Trophoblast cell (in vitro differentiated cells and primary cell): Measurements from ENCODE around the gene TRIM40.

ENCODE experiments used
- DNase-seq, 2 donors: peaks; one replicate each; pipeline ENCODE4 v3.0.0-alpha.2; 2016
- H2AFZ ChIP-seq: 2 replicates; pipeline ENCODE4 v1.6.1; 2013; ENCODE audit warnings: low read length, moderate library complexity, mild to moderate bottlenecking; ENCODE audit not compliant: insufficient read depth, poor library complexity
- H2AK5ac ChIP-seq: 2 replicates; pipeline ENCODE4 v1.6.1; 2013; ENCODE audit warnings: mild to moderate bottlenecking, low read length
- H2BK120ac ChIP-seq: 2 replicates; pipeline ENCODE4 v1.6.1; 2013; ENCODE audit warnings: low read length, mild to moderate bottlenecking, moderate library complexity; ENCODE audit not compliant: insufficient read depth, poor library complexity
- H2BK12ac ChIP-seq: 2 replicates; pipeline ENCODE4 v1.6.1; 2013; ENCODE audit warnings: mild to moderate bottlenecking, low read length, moderate library complexity
- H2BK5ac ChIP-seq: 2 replicates; pipeline ENCODE4 v1.6.1; 2013; ENCODE audit warnings: low read length, low read depth, moderate library complexity, mild to moderate bottlenecking; ENCODE audit not compliant: poor library complexity
- H3K14ac ChIP-seq: 2 replicates; pipeline ENCODE4 v1.6.1; 2013; ENCODE audit warnings: mild to moderate bottlenecking, low read length
- H3K18ac ChIP-seq: 2 replicates; pipeline ENCODE4 v1.6.1; 2013; ENCODE audit warnings: mild to moderate bottlenecking, low read length
- H3K23ac ChIP-seq: 2 replicates; pipeline ENCODE4 v1.6.1; 2013; ENCODE audit warnings: low read length
- H3K27ac ChIP-seq: 2 replicates; pipeline ENCODE4 v1.5.1; 2013; ENCODE audit warnings: low read depth, mild to moderate bottlenecking, inconsistent platforms, low read length, moderate library complexity
- H3K27me3 ChIP-seq: 2 replicates; pipeline ENCODE4 v1.6.1; 2013; ENCODE audit warnings: inconsistent platforms, mild to moderate bottlenecking, low read length, moderate library complexity; ENCODE audit not compliant: insufficient read depth
- H3K36me3 ChIP-seq, 2 experiments: 1 replicate in 1 of 2; 2 replicates in 1 of 2; pipeline ENCODE4 v1.6.1; 2013; ENCODE audit warnings: low read length in 2 of 2, mild to moderate bottlenecking in 2 of 2, moderate library complexity in 1 of 2; ENCODE audit not compliant: insufficient read depth in 2 of 2, control insufficient read depth in 1 of 2
- H3K4ac ChIP-seq: 2 replicates; pipeline ENCODE4 v1.6.1; 2013; ENCODE audit warnings: low read depth, mild to moderate bottlenecking, low read length, moderate library complexity
- H3K4me1 ChIP-seq, 2 experiments: 1 replicate in 1 of 2; 2 replicates in 1 of 2; pipeline ENCODE4 v1.6.1; 2013; ENCODE audit warnings: low read length in 2 of 2, mild to moderate bottlenecking in 2 of 2, moderate library complexity in 1 of 2; ENCODE audit not compliant: insufficient read depth in 2 of 2, control insufficient read depth in 1 of 2
- H3K4me2 ChIP-seq: 2 replicates; pipeline ENCODE4 v1.6.1; 2013; ENCODE audit warnings: inconsistent platforms, mild to moderate bottlenecking, low read length, moderate library complexity
- H3K4me3 ChIP-seq: 2 replicates; pipeline ENCODE4 v1.5.1; 2013; ENCODE audit warnings: mild to moderate bottlenecking, low read depth, low read length, inconsistent platforms
- H3K79me1 ChIP-seq: one replicate; pipeline ENCODE4 v1.6.1; 2013; ENCODE audit warnings: low read length
- H3K79me2 ChIP-seq: 2 replicates; pipeline ENCODE4 v1.6.1; 2013; ENCODE audit warnings: low read length, mild to moderate bottlenecking; ENCODE audit not compliant: control insufficient read depth, insufficient read depth, poor library complexity
- H3K9ac ChIP-seq: 2 replicates; pipeline ENCODE4 v1.6.1; 2013; ENCODE audit warnings: mild to moderate bottlenecking, low read length
- H3K9me3 ChIP-seq: 2 replicates; pipeline ENCODE4 v1.6.1; 2013; ENCODE audit warnings: low read depth, mild to moderate bottlenecking, control low read depth, inconsistent platforms, low read length; ENCODE audit not compliant: insufficient read depth
- H4K12ac ChIP-seq: 2 replicates; pipeline ENCODE4 v1.6.1; 2013; ENCODE audit warnings: low read depth, mild to moderate bottlenecking, low read length, moderate library complexity
- H4K8ac ChIP-seq: 2 replicates; pipeline ENCODE4 v1.6.1; 2013; ENCODE audit warnings: low read depth, mild to moderate bottlenecking, low read length, moderate library complexity
- H4K91ac ChIP-seq: one replicate; pipeline ENCODE4 v1.6.1; 2013; ENCODE audit warnings: low read depth, mild to moderate bottlenecking, low read length, moderate library complexity
- WGBS: extraction: QIAGEN DNeasy Blood & Tissue Kit; methylation state at CpG from one replicate; pipeline ENCODE4 v1.1.7; 2013; ENCODE audit warnings: missing lambda C conversion rate; ENCODE audit not compliant: insufficient read length, insufficient coverage; ENCODE audit errors: extremely low coverage; 5-methylcytosine and 5-hydroxymethylcytosine counted together

Gene TRIM40

DNA sequence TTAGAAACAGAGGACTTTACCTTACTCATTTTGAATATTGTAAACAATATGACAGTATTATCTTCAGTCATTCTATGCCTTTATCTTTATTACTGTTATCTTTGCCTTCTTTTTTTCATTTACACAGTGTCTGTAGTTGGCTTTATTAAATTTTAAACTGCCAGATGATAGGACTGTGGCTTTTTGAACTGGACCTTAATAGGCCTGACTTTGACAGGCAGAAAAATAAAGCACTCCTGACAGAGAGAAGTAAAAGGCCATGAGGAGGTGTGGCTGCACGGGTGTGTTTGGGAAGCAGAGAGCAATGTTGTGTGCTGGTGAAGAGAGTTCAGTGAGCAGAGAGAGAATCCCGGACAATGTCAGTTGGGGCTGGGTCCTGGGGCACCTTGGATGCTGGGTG, 7.8 kb downstream of the TRIM40 start:
- no peaks in the 10 kb centered on the region for H3K4me1 ChIP-seq
- no peak overlapping the region for H3K9ac ChIP-seq
- H2AK5ac ChIP-seq = no peak overlapping the region
- H4K91ac ChIP-seq = no peak overlapping the region
- no peak overlapping the region for H2AFZ ChIP-seq
- no peaks in the 10 kb centered on the region for H3K79me1 ChIP-seq
- H3K4me3 ChIP-seq = no peak overlapping the region
- H3K23ac ChIP-seq = no peak overlapping the region
- no peaks in the 10 kb centered on the region for H3K36me3 ChIP-seq
- no peaks in the 10 kb centered on the region for H3K27me3 ChIP-seq
- H2BK120ac ChIP-seq = no peak overlapping the region
- H2BK12ac ChIP-seq = no peak overlapping the region
- H2BK5ac ChIP-seq = no peak overlapping the region
- H3K27ac ChIP-seq = no peak overlapping the region
- no peak overlapping the region for H4K8ac ChIP-seq
- no peak overlapping the region for H3K4me2 ChIP-seq
- no peak overlapping the region for H4K12ac ChIP-seq
- no peak for DNase-seq
- H3K14ac ChIP-seq = no peak overlapping the region
- no peaks in the 10 kb centered on the region for H3K9me3 ChIP-seq
- no peak overlapping the region for H3K4ac ChIP-seq
- no CpG with 5 or more reads among the region's 2 CpGs for WGBS
- no peak overlapping the region for H3K18ac ChIP-seq
- no peaks in the 10 kb centered on the region for H3K79me2 ChIP-seq

DNA sequence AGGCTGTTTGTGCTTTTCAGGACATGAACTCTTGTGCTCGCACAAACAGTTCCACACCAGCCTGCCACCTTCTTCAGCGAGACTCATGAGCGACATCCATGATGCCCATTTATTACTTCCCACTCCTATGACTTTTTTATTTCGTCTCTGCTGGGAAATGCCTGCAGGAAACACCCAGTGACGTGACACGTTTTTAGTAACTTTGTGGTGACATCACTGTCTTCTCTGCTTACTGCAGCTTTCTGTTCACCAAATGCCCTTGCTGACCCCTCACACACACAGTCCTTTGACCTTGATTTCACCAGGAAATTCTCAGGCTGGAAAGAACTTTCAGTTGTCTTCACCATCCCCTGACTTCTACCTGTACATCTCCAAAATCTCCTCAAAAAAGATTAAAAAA, 8.9 kb downstream of the TRIM40 start:
- no peaks in the 10 kb centered on the region for H3K4me1 ChIP-seq
- H3K14ac ChIP-seq = no peak overlapping the region
- H4K91ac ChIP-seq = no peak overlapping the region
- no peak overlapping the region for H3K27ac ChIP-seq
- H3K9me3 ChIP-seq = no peaks in the 10 kb centered on the region
- no peak overlapping the region for H3K18ac ChIP-seq
- no peak overlapping the region for H3K9ac ChIP-seq
- no peak overlapping the region for H3K23ac ChIP-seq
- no peaks in the 10 kb centered on the region for H3K79me1 ChIP-seq
- H2BK12ac ChIP-seq = no peak overlapping the region
- no peak overlapping the region for H4K8ac ChIP-seq
- H2AK5ac ChIP-seq = no peak overlapping the region
- H3K4ac ChIP-seq = no peak overlapping the region
- no peak for DNase-seq
- no peak overlapping the region for H4K12ac ChIP-seq
- no peak overlapping the region for H2BK5ac ChIP-seq
- no peaks in the 10 kb centered on the region for H3K79me2 ChIP-seq
- H3K4me3 ChIP-seq = no peak overlapping the region
- H3K4me2 ChIP-seq = no peak overlapping the region
- no CpG with 5 or more reads among the region's 6 CpGs for WGBS
- no peaks in the 10 kb centered on the region for H3K27me3 ChIP-seq
- H3K36me3 ChIP-seq = no peaks in the 10 kb centered on the region
- no peak overlapping the region for H2BK120ac ChIP-seq
- H2AFZ ChIP-seq = no peak overlapping the region

DNA sequence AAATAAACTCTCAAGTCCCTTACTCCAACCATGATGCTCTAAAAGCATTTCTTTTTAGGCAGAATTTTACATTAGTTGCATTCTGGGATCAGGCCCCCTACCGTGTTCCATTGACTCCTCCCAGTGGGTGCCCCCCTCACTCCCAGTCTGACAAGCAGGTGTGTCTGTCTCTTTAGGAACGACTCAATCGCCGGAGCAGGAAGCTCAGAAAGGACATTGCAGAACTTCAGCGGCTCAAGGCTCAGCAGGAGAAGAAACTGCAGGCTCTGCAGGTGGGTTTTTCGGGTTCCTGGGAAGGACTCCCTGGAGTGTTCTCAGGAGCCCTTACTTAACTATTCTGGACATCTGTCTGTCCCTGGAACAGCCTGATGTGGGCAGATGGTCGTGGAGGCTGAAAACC, 9.9 kb downstream of the TRIM40 start:
- Histone ChIP-seq H3K27ac (no peak overlapping the region), H2BK5ac (no peak overlapping the region), H2AK5ac (no peak overlapping the region), H2AFZ (no peak overlapping the region), H3K23ac (no peak overlapping the region), H3K4me2 (no peak overlapping the region), H3K4ac (no peak overlapping the region), H3K9me3 (no peaks in the 10 kb centered on the region), H3K9ac (no peak overlapping the region), H3K18ac (no peak overlapping the region), H3K79me1 (no peaks in the 10 kb centered on the region), H3K79me2 (no peaks in the 10 kb centered on the region), H3K4me1 (no peaks in the 10 kb centered on the region), H3K36me3 (no peaks in the 10 kb centered on the region), H2BK120ac (no peak overlapping the region), H3K27me3 (no peaks in the 10 kb centered on the region), H4K91ac (no peak overlapping the region), H4K12ac (no peak overlapping the region), H3K4me3 (no peak overlapping the region), H4K8ac (no peak overlapping the region), H2BK12ac (no peak overlapping the region), H3K14ac (no peak overlapping the region)
- no CpG with 5 or more reads among the region's 7 CpGs for WGBS
- no peak for DNase-seq

DNA sequence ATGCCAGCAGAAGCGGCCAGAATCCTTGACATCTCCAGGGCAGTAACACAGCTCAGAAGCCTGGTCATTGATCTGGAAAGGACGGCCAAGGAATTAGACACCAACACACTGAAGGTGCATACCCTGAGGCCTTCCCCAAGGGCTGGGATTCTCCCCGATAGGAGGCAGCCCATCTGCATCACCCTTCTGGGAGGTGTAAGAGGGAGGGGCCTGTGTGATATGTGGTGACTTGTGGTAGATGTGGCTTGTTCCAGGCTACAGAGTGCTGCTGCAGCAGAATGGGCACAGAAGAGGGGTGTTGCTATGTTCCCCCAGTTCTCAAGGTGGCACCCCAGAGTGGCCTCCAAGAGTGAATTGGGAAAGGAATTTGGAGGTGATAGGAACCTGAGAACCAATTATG, 11.2 kb downstream of the TRIM40 start:
- H4K12ac ChIP-seq = no peak overlapping the region
- H3K27ac ChIP-seq = no peak overlapping the region
- no peak overlapping the region for H2AFZ ChIP-seq
- H3K9me3 ChIP-seq = no peaks in the 10 kb centered on the region
- no peaks in the 10 kb centered on the region for H3K4me1 ChIP-seq
- no peak overlapping the region for H4K8ac ChIP-seq
- no peak overlapping the region for H2BK5ac ChIP-seq
- no peaks in the 10 kb centered on the region for H3K79me1 ChIP-seq
- H2AK5ac ChIP-seq = no peak overlapping the region
- no peak overlapping the region for H2BK12ac ChIP-seq
- no peak overlapping the region for H3K4ac ChIP-seq
- no peaks in the 10 kb centered on the region for H3K36me3 ChIP-seq
- no peaks in the 10 kb centered on the region for H3K79me2 ChIP-seq
- H3K23ac ChIP-seq = no peak overlapping the region
- WGBS = no CpG with 5 or more reads among the region's 3 CpGs
- no peak overlapping the region for H4K91ac ChIP-seq
- H2BK120ac ChIP-seq = no peak overlapping the region
- DNase-seq = no peak
- H3K27me3 ChIP-seq = no peaks in the 10 kb centered on the region
- H3K18ac ChIP-seq = no peak overlapping the region
- no peak overlapping the region for H3K14ac ChIP-seq
- no peak overlapping the region for H3K9ac ChIP-seq
- H3K4me3 ChIP-seq = no peak overlapping the region
- no peak overlapping the region for H3K4me2 ChIP-seq
